Left ventricle myocardium inferior (tissue), 1 donor: ENCODE measurements around the gene OR5K1. TPM values are rescaled to one million over a fixed set of nuclear protein-coding genes. Genes with fewer than 3 reads are reported as not detected.

Source experiments
- DNase-seq: peaks from one replicate; pipeline ENCODE4 v3.0.0-alpha.2; 2020
- H3K27ac ChIP-seq: fragments of 200-600 bp; replicated peaks from 2 replicates; pipeline ENCODE4 v1.8.0; 2021
- H3K27me3 ChIP-seq: fragments of 200-600 bp; 2 replicates; pipeline ENCODE4 v1.8.0; 2021; ENCODE audit warnings: low read depth
- H3K36me3 ChIP-seq: fragments of 200-600 bp; 2 replicates; pipeline ENCODE4 v1.8.0; 2021
- H3K4me1 ChIP-seq: fragments of 200-600 bp; 2 replicates; pipeline ENCODE4 v1.8.0; 2021
- H3K4me3 ChIP-seq: fragments of 200-600 bp; 2 replicates; pipeline ENCODE4 v1.8.0; 2021; ENCODE audit warnings: mild to moderate bottlenecking, moderate library complexity
- H3K9me3 ChIP-seq: fragments of 200-600 bp; replicated peaks from 2 replicates; pipeline ENCODE4 v1.8.0; 2021
- intact Hi-C: fragments of 100-400 bp; cut with micrococcal nuclease; formaldehyde crosslinking; loops from one replicate; pipeline ENCODE4 v1.11.0; 2022
- total RNA-seq: library from RNA; stranded (reverse); fragmentation: NEBNext Ultra II Directional; extraction: Animal tissue kit (Norgen Biotek cat#: 25700); gene quantifications from one replicate; pipeline ENCODE4 v1.2.1, GENCODE V29; 2021
- TF ChIP-seq, protein P1 (sequence below): fragments of 200-600 bp; IDR thresholded peaks from 2 replicates; pipeline ENCODE4 v1.8.0; 2021; ENCODE audit warnings: antibody characterized with exemption, mild to moderate bottlenecking, borderline replicate concordance
- donor health status: DM: no; HTN: yes; CAD: no; lungs with severe emphysema.

OR5K1 gene
- total RNA-seq, 1 donor from 2014 or later: not detected

DNA sequence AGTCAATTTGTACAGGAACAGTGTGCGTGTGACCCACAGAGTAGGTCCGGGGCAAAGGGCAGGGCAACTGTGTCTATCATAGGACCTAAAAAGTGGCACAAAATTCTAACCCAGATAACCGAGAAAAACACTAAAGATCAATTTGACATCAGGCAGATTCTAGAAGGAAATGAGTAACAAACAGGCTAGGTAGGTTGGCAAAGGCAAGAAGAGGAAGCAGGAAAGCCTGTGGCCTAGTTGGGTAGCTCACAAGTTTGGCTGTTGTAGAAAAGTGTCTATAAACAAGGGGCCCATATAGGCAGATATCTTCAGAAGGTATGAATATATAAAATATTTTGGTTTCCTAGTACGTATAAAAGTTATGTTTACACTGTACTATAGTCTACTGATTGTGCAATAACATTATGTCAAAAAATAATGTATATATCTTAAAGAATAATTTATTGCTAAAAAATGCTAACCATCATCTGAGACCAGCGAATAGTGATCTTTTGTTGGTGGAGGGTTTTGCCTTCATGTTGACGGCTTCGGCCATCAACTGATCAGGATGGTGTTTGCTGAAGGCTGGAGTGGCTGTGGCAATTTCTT, 13.3 kb upstream of the OR5K1 start:
- no peaks in the 10 kb centered on the region for H3K36me3 ChIP-seq
- H3K27ac ChIP-seq: no peak overlapping the region
- no peaks in the 10 kb centered on the region for H3K4me1 ChIP-seq
- intact Hi-C loops: no loop called here
- H3K4me3 ChIP-seq: no peak overlapping the region
- TF ChIP-seq, protein P1, sequence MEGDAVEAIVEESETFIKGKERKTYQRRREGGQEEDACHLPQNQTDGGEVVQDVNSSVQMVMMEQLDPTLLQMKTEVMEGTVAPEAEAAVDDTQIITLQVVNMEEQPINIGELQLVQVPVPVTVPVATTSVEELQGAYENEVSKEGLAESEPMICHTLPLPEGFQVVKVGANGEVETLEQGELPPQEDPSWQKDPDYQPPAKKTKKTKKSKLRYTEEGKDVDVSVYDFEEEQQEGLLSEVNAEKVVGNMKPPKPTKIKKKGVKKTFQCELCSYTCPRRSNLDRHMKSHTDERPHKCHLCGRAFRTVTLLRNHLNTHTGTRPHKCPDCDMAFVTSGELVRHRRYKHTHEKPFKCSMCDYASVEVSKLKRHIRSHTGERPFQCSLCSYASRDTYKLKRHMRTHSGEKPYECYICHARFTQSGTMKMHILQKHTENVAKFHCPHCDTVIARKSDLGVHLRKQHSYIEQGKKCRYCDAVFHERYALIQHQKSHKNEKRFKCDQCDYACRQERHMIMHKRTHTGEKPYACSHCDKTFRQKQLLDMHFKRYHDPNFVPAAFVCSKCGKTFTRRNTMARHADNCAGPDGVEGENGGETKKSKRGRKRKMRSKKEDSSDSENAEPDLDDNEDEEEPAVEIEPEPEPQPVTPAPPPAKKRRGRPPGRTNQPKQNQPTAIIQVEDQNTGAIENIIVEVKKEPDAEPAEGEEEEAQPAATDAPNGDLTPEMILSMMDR: no peak
- H3K9me3 ChIP-seq: no peaks in the 10 kb centered on the region
- no peak for DNase-seq
- H3K27me3 ChIP-seq: no peaks in the 10 kb centered on the region

DNA sequence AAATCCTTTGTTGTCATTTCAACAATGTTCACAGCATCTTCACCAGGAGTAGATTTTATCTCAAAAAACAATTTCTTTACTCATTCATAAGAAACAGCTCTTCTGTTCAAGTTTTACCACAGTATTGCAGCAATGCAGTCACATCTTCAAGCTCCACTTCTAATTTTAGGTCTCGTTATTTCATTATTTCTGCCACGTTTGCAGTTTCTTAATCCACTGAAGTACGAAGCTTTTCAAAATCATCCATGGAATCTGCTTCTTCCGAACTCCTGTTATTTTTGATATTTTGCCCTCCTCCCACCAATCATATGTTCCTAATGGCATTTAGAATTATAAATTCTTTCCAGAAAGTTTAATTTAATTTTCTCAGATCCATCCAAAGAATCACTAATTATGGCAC, 12.6 kb upstream of the OR5K1 start:
- H3K27me3 ChIP-seq: no peaks in the 10 kb centered on the region
- no peak for DNase-seq
- no peak overlapping the region for H3K27ac ChIP-seq
- intact Hi-C loops: no loop called here
- H3K4me3 ChIP-seq: no peak overlapping the region
- TF ChIP-seq, protein P1: no peak
- no peaks in the 10 kb centered on the region for H3K4me1 ChIP-seq
- H3K9me3 ChIP-seq: no peaks in the 10 kb centered on the region
- no peaks in the 10 kb centered on the region for H3K36me3 ChIP-seq

DNA sequence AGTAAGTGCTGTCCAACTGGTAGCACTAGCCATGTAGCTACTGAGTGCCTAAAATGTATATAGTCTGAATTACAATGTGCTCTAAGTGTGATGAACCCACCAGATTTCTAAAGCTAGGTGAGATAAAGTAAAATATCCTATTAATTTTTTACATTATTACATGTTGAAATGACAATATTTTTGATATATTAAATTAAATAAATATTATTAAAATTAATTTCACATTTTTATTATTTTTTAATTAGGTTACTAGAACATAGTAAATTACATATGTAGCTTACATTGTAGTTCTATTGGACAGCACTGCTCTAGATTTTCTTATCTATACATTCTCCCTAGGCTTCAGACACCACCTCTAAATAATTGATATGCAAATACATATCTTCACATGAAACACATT, 9.2 kb upstream of the OR5K1 start:
- Histone ChIP-seq H3K27ac (no peak overlapping the region), H3K4me1 (no peaks in the 10 kb centered on the region), H3K4me3 (no peak overlapping the region), H3K27me3 (no peaks in the 10 kb centered on the region), H3K9me3 (peaks cover 15% of the 10 kb centered on the region), H3K36me3 (no peaks in the 10 kb centered on the region)
- intact Hi-C loops: no loop called here
- TF ChIP-seq, protein P1: no peak
- DNase-seq: no peak

DNA sequence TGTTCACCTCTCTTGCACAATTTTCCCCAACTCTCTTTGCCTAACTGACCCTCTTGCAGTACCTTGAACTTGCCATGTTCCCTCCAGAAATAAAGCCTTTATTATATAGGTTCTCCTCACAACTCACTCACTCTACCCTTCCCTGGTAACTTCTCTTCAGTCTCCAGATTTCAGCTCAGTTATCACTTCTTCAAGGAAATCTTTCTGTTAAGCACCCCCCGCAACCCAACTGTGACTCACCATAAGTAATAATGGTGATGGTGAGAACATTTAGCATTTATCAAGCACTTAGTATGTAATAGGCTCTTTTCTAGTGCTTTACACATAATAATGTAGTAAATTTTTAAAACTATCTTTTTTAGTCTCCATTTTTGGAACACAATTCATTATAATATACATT, 8.1 kb upstream of the OR5K1 start:
- DNase-seq: no peak
- H3K27me3 ChIP-seq: no peaks in the 10 kb centered on the region
- TF ChIP-seq, protein P1: no peak
- intact Hi-C loops: no loop called here
- no peaks in the 10 kb centered on the region for H3K4me1 ChIP-seq
- H3K4me3 ChIP-seq: no peak overlapping the region
- H3K36me3 ChIP-seq: no peaks in the 10 kb centered on the region
- peaks cover 25% of the 10 kb centered on the region for H3K9me3 ChIP-seq
- H3K27ac ChIP-seq: no peak overlapping the region

DNA sequence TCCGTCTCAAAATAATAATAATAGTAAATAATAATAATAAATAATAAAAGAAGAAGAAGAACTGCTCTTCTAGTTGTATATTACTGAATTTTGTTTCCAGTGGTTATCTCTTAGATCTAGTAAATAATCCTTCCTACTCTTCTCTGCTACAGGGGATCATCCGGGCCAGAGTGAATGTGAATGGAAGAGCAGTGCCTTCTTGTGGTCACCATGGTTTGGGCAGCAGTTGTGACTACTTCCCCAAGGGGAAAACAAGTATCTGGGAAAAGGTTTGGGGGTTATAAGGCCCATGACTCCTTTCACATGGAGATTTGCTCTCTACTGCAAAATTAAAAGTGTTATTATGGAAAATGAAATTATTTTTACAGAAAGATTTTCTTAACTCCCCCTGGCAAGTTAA, 5.5 kb upstream of the OR5K1 start:
- no peaks in the 10 kb centered on the region for H3K36me3 ChIP-seq
- no peaks in the 10 kb centered on the region for H3K4me1 ChIP-seq
- TF ChIP-seq, protein P1: no peak
- no peak overlapping the region for H3K4me3 ChIP-seq
- no peak overlapping the region for H3K27ac ChIP-seq
- intact Hi-C loops: no loop called here
- H3K27me3 ChIP-seq: no peaks in the 10 kb centered on the region
- DNase-seq: no peak
- peaks cover 40% of the 10 kb centered on the region for H3K9me3 ChIP-seq
